ENCODE data around the gene RBMS3. TPM values are rescaled to one million over a fixed set of nuclear protein-coding genes. Genes with fewer than 3 reads are reported as not detected.

The RBMS3 gene
- total RNA-seq, 1 experiment from 2014 or later: 0.42 TPM

- no peak overlapping the region for H3K4me2 ChIP-seq (ENCODE audit: low read length)
- ATAC-seq: no peak
- H3K4me3 ChIP-seq (replicated peaks in 1 of 2; ENCODE audit: low read depth in 1 of 2, low read length in 2 of 2): no peak overlapping the region
- BruUV-seq (replicated peaks): no TSS peak
- no peak for TF ChIP-seq TCF7L2 (IDR thresholded peaks at IDR 0.05; ENCODE audit: borderline replicate concordance, extremely low read depth, insufficient read depth, insufficient read length)
- no peak for TF ChIP-seq FOSL1 (IDR thresholded peaks at IDR 0.05; ENCODE audit: low read depth)
- TF ChIP-seq RAD21 (IDR thresholded peaks at IDR 0.05; ENCODE audit: low read depth): no peak
- TF ChIP-seq JUND (IDR thresholded peaks at IDR 0.05): no peak
- CTCF ChIA-PET: no interaction called here
- DNase-seq (ENCODE audit: low read depth, low spot score): no peak
- H3K4me1 ChIP-seq (ENCODE audit: control insufficient read depth in 1 of 2, insufficient read depth in 2 of 2, low read length in 2 of 2): no peaks in the 10 kb centered on the region
- POLR2A ChIA-PET: no interaction called here
- H3K36me3 ChIP-seq (ENCODE audit: control insufficient read depth in 1 of 2, insufficient read depth in 2 of 2, low read length in 2 of 2): no peaks in the 10 kb centered on the region
- no peak overlapping the region for H3K27ac ChIP-seq (ENCODE audit: low read depth, low read length)
- no peaks in the 10 kb centered on the region for H3K27me3 ChIP-seq (ENCODE audit: insufficient read depth, low read length)
- no peak overlapping the region for H2AFZ ChIP-seq (ENCODE audit: low read depth, low read length, poor library complexity, severe bottlenecking)
- H3K9me3 ChIP-seq (ENCODE audit: control insufficient read depth in 1 of 2, insufficient read depth in 1 of 2, low read depth in 1 of 2, low read length in 2 of 2): no peaks in the 10 kb centered on the region
- H4K20me1 ChIP-seq (ENCODE audit: insufficient read depth): no peaks in the 10 kb centered on the region
- H3K79me2 ChIP-seq (ENCODE audit: insufficient read depth, low read length): no peaks in the 10 kb centered on the region
- RAD21 ChIA-PET (ENCODE audit: low non-redundant PET in 1 of 2, low total read pairs in 2 of 2, uncharacterized antibody in 2 of 2, unreplicated experiment in 2 of 2): no interaction called here
- no peak overlapping the region for H3K9ac ChIP-seq (ENCODE audit: low read length)
- H3K9me2 ChIP-seq (ENCODE audit: insufficient read depth): no peaks in the 10 kb centered on the region
- intact Hi-C loops (cut with micrococcal nuclease): no loop called here
Observed at GRCh38 chr3:29852767-29853166, 571.9 kb downstream of the RBMS3 start.

DNA sequence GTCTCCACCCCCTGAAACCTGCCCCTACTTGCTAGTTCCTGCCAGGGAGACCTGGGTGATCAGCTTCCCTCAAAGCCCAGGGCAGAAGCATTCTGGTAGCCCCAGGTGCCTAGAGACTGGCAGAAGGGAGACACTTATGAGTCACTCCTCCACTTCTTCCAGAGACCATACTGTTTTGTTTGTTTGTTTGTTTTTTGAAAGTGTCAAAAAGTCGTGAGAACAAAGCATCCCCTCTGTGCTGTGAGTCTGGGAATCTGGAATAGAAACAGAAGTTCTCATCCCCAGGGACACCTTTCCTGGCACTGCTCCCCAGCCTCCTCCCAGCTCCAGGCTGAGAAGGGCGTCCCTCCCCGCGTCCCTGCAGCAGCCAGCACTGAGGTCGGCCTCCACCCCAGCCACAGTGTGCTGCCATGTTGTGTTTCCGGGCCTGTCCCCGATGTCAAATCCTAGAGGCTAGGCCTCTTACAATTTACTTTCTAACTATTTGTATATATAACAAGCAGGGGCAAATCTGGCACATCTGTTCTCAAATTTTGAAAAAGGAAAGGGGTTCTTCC lies 573.0 kb downstream of the RBMS3 start:
- H3K27ac ChIP-seq (ENCODE audit: low read depth, low read length): no peak overlapping the region
- no peaks in the 10 kb centered on the region for H3K79me2 ChIP-seq (ENCODE audit: insufficient read depth, low read length)
- no peaks in the 10 kb centered on the region for H3K4me1 ChIP-seq (ENCODE audit: control insufficient read depth in 1 of 2, insufficient read depth in 2 of 2, low read length in 2 of 2)
- DNase-seq (ENCODE audit: low read depth, low spot score) (no peak), ATAC-seq (no peak)
- H3K9ac ChIP-seq (ENCODE audit: low read length): no peak overlapping the region
- ChIA-PET RAD21 (ENCODE audit: low non-redundant PET in 1 of 2, low total read pairs in 2 of 2, uncharacterized antibody in 2 of 2, unreplicated experiment in 2 of 2) (no interaction called here), POLR2A (no interaction called here), CTCF (no interaction called here)
- H4K20me1 ChIP-seq (ENCODE audit: insufficient read depth): no peaks in the 10 kb centered on the region
- no peaks in the 10 kb centered on the region for H3K36me3 ChIP-seq (ENCODE audit: control insufficient read depth in 1 of 2, insufficient read depth in 2 of 2, low read length in 2 of 2)
- intact Hi-C loops (cut with micrococcal nuclease): no loop called here
- no peaks in the 10 kb centered on the region for H3K9me3 ChIP-seq (ENCODE audit: control insufficient read depth in 1 of 2, insufficient read depth in 1 of 2, low read depth in 1 of 2, low read length in 2 of 2)
- no peak for TF ChIP-seq ZNF274 (IDR thresholded peaks at IDR 0.05; ENCODE audit: low read depth, low read length)
- no peak for TF ChIP-seq CBX3 (IDR thresholded peaks at IDR 0.05; ENCODE audit: low read depth)
- TF ChIP-seq JUND (IDR thresholded peaks at IDR 0.05): no peak
- H3K4me3 ChIP-seq (replicated peaks in 1 of 2; ENCODE audit: low read depth in 1 of 2, low read length in 2 of 2): no peak overlapping the region
- no peak overlapping the region for H3K4me2 ChIP-seq (ENCODE audit: low read length)
- BruUV-seq (replicated peaks): no TSS peak
- no peaks in the 10 kb centered on the region for H3K9me2 ChIP-seq (ENCODE audit: insufficient read depth)
- H3K27me3 ChIP-seq (ENCODE audit: insufficient read depth, low read length): no peaks in the 10 kb centered on the region
- no peak overlapping the region for H2AFZ ChIP-seq (ENCODE audit: low read depth, low read length, poor library complexity, severe bottlenecking)

Measured in HCT116 (cell line).